Subcutaneous abdominal adipose tissue (tissue), 5 donors: ENCODE measurements around the gene PROZ.
"Not testable (repeated sequence)": the region's sequence is repeated elsewhere in the genome, so short reads cannot be mapped to it uniquely, and the experiment has no call there.

Source experiments
- H3K27ac ChIP-seq: one replicate; pipeline ENCODE4 v1.7.0; 2013; ENCODE audit warnings: low read depth, mild to moderate bottlenecking, inconsistent platforms, low read length, moderate library complexity
- H3K27me3 ChIP-seq, 5 donors: one replicate each; pipeline ENCODE4 v1.7.0; 2013; ENCODE audit warnings: low read length in 5 of 5, inconsistent platforms in 1 of 5; ENCODE audit not compliant: control insufficient read depth in 5 of 5, insufficient read depth in 4 of 5
- H3K36me3 ChIP-seq, 5 donors: one replicate each; pipeline ENCODE4 v1.7.0; 2013; ENCODE audit warnings: low read length in 5 of 5; ENCODE audit not compliant: control insufficient read depth in 5 of 5, insufficient read depth in 5 of 5
- H3K4me1 ChIP-seq, 5 donors: one replicate each; pipeline ENCODE4 v1.7.0; 2013; ENCODE audit warnings: low read length in 5 of 5, mild to moderate bottlenecking in 3 of 5, moderate library complexity in 1 of 5; ENCODE audit not compliant: control insufficient read depth in 5 of 5, insufficient read depth in 5 of 5
- H3K4me3 ChIP-seq, 5 donors: one replicate each; pipeline ENCODE4 v1.7.0; 2013; ENCODE audit warnings: low read length in 5 of 5, low read depth in 1 of 5
- H3K9ac ChIP-seq, 5 donors: one replicate each; pipeline ENCODE4 v1.7.0; 2013; ENCODE audit warnings: low read length in 5 of 5, mild to moderate bottlenecking in 4 of 5, moderate library complexity in 3 of 5
- H3K9me3 ChIP-seq, 5 donors: one replicate each; pipeline ENCODE4 v1.7.0; 2013; ENCODE audit warnings: low read length in 5 of 5; ENCODE audit not compliant: control insufficient read depth in 5 of 5
- donor health status: healthy.
- donor health status: healthy.
- donor health status: healthy.
- donor health status: healthy.
- donor health status: healthy.

PROZ gene, protein sequence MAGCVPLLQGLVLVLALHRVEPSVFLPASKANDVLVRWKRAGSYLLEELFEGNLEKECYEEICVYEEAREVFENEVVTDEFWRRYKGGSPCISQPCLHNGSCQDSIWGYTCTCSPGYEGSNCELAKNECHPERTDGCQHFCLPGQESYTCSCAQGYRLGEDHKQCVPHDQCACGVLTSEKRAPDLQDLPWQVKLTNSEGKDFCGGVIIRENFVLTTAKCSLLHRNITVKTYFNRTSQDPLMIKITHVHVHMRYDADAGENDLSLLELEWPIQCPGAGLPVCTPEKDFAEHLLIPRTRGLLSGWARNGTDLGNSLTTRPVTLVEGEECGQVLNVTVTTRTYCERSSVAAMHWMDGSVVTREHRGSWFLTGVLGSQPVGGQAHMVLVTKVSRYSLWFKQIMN

DNA sequence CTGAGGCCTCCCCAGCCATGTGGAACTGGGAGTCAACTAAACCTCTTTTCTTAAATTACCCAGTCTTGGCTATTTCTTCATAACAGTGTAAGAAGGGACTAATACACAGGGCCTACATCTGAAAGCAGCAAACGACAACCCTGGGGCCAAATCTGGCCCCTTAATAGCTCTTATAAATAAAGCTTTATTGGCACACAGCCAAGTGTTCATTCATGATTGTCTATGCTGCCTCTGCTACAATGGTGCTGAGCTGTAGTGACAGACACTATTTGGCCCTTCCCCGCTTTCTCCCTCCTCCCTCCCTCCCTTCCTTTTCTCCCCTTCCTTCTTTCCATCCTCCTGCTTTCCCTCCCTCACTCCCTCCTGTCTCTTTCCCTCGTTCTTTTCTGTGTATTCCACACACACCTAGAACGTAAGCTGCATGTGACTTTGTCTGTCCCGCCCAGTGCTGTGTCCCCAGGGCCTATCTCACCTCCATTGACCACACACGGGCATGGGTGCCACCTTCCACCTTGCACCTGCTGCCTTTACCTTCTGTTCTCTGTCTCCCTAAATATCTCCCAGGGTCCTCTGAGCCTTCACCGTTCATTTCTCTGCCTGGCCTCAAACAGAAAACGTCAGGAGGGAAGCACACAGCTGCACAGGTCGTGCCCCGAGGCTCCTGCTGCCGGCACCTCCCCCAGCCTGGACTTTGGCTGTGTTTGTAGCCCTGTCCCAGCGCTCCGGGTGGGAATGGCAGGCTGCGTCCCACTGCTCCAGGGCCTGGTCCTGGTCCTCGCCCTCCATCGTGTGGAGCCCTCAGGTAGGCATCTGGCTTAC, at the start of gene PROZ:
Gene PROZ, plus strand, starts transcription at position 720 of the 819 bp plus-strand sequence. Its CDS starts 13 bp downstream, at position 733.
- no peaks in the 10 kb centered on the region for H3K36me3 ChIP-seq
- no peak within 1 kb of the TSS for H3K9ac ChIP-seq
- peaks cover 0 to 30% (median 14%) of the 10 kb centered on the region in 5 donors for H3K27me3 ChIP-seq
- H3K4me3 ChIP-seq, result no peak within 1 kb of the TSS
- no peak within 1 kb of the TSS for H3K27ac ChIP-seq
- H3K9me3 ChIP-seq, result no peaks in the 10 kb centered on the region
- peaks cover 0 to 11% (median 10%) of the 10 kb centered on the region in 5 donors for H3K4me1 ChIP-seq

GRCh38 chr13:113109151-113110047, 49.0 kb upstream of the PROZ start:
- Histone ChIP-seq H3K27ac (no peak overlapping the region), H3K36me3 (no peaks in the 10 kb centered on the region), H3K9ac (no peak overlapping the region), H3K27me3 (peaks cover 15 to 40% (median 27%) of the 10 kb centered on the region in 5 donors), H3K9me3 (no peaks in the 10 kb centered on the region), H3K4me3 (peak overlapping the region in 1 of 5 donors; percentile 55), H3K4me1 (peaks cover 2 to 18% (median 15%) of the 10 kb centered on the region in 5 donors)

DNA sequence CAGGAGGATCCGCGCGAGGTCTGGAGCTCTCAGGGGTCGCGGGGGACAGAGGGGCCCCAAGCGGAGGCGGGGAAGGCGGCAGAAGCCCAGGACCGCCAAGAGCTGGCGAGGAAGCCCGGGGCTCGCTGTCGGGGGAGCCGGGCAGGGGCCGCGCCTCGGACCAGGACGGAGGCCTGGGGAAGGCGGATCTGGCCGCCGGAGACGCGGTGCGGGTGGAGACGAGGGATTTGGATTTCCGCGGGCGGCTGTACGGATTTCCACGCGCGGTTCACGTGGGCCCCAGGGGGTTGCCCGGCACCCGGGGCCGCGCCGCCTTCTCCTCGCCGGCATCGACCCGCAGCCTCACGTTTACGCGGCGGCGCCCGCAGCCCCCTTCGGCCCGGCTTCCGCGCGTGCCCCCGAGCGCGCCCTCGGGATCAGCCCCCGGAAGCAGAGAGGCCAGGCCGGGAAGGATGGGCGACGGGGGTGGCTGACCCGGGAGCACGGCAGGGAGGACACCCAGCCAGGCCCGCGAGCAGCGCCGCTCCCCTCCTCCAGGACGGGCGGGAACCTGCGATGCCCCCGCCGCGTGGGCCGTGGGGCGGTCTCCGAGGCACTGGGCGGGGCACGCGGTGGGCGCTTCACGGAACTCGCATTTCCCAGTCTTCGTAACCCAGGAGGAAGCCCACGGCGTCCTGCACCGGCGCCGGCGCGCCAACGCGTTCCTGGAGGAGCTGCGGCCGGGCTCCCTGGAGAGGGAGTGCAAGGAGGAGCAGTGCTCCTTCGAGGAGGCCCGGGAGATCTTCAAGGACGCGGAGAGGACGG, 48.2 kb upstream of the PROZ start:
- Histone ChIP-seq H3K27ac (no peak overlapping the region), H3K4me1 (peaks cover 2 to 18% (median 15%) of the 10 kb centered on the region in 5 donors), H3K4me3 (peak overlapping the region in 4 of 5 donors; percentile 13 to 55 (median 42)), H3K27me3 (peaks cover 15 to 37% (median 27%) of the 10 kb centered on the region in 5 donors), H3K9me3 (no peaks in the 10 kb centered on the region), H3K9ac (no peak overlapping the region), H3K36me3 (no peaks in the 10 kb centered on the region)

- H3K9me3 ChIP-seq, result no peaks in the 10 kb centered on the region
- H3K36me3 ChIP-seq, result no peaks in the 10 kb centered on the region
- H3K4me3 ChIP-seq, result peak overlapping the region in 4 of 5 donors; percentile 13 to 55 (median 42)
- no peak overlapping the region for H3K27ac ChIP-seq
- H3K27me3 ChIP-seq, result peaks cover 15 to 34% (median 27%) of the 10 kb centered on the region in 5 donors
- peaks cover 2 to 18% (median 15%) of the 10 kb centered on the region in 5 donors for H3K4me1 ChIP-seq
- no peak overlapping the region for H3K9ac ChIP-seq
Measured at GRCh38 chr13:113110852-113111315, 47.6 kb upstream of the PROZ start.

- H3K27me3 ChIP-seq, result peaks cover 15 to 33% (median 25%) of the 10 kb centered on the region in 5 donors
- H3K4me3 ChIP-seq, H3K9ac ChIP-seq, H3K9me3 ChIP-seq, H3K36me3 ChIP-seq, H3K27ac ChIP-seq: not testable (repeated sequence)
- H3K4me1 ChIP-seq, result peaks cover 2 to 18% (median 15%) of the 10 kb centered on the region in 5 donors
Measured at GRCh38 chr13:113111821-113112220, 46.6 kb upstream of the PROZ start.

DNA sequence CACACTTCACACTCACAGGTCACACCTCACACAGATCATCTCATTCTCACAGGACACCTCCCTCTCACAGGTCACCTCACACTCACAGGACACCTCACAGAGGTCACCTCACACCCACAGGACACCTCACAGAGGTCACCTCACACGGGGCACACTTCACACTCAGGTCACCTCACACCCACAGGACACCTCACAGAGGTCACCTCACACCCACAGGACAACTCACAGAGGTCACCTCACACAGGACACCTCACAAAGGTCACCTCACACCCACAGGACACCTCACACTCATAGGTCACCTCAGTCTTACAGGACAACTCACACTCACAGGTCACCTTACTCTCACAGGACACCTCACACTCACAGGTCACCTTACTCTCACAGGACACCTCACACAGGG, 46.0 kb upstream of the PROZ start:
- Histone ChIP-seq H3K4me1 (peaks cover 2 to 18% (median 15%) of the 10 kb centered on the region in 5 donors), H3K27me3 (peaks cover 15 to 36% (median 24%) of the 10 kb centered on the region in 5 donors)
- not testable (repeated sequence) for H3K27ac ChIP-seq, H3K4me3 ChIP-seq, H3K9me3 ChIP-seq, H3K36me3 ChIP-seq, H3K9ac ChIP-seq

- Histone ChIP-seq H3K4me3 (no peak overlapping the region), H3K36me3 (no peaks in the 10 kb centered on the region), H3K9ac (no peak overlapping the region), H3K4me1 (peaks cover 2 to 18% (median 15%) of the 10 kb centered on the region in 5 donors), H3K27ac (no peak overlapping the region), H3K27me3 (peaks cover 15 to 36% (median 27%) of the 10 kb centered on the region in 5 donors), H3K9me3 (no peaks in the 10 kb centered on the region)
Measured at GRCh38 chr13:113112893-113113845, 45.3 kb upstream of the PROZ start.

DNA sequence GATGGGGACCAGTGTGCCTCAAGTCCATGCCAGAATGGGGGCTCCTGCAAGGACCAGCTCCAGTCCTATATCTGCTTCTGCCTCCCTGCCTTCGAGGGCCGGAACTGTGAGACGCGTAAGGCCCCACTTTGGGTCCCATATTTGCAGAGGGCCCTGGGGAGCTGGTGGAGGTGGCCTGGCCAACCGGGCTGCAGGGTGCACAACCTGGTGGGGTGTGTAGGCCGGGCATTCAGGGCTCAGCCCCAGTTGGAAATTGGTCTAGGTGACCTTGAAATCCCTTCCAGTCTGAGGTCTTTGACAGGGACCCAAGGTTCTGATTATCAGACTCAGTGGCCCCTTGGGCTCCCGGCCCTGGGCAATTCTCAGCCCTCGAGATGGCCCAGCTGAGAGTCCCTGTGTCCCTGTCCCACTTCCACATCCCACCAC, 44.6 kb upstream of the PROZ start:
- Histone ChIP-seq H3K27ac (no peak overlapping the region), H3K4me3 (no peak overlapping the region), H3K4me1 (peaks cover 0 to 18% (median 15%) of the 10 kb centered on the region in 5 donors), H3K9ac (no peak overlapping the region), H3K9me3 (no peaks in the 10 kb centered on the region), H3K27me3 (peaks cover 15 to 37% (median 30%) of the 10 kb centered on the region in 5 donors), H3K36me3 (no peaks in the 10 kb centered on the region)
